ENCODE data around the gene BCKDHB. TPM values are rescaled to one million over a fixed set of nuclear protein-coding genes. Genes with fewer than 3 reads are reported as not detected.

The BCKDHB gene
- total and polyA plus RNA-seq, 2 of the 4 experiments (the other 2 are of a cell fraction): 11.2 to 11.8 TPM

DNA sequence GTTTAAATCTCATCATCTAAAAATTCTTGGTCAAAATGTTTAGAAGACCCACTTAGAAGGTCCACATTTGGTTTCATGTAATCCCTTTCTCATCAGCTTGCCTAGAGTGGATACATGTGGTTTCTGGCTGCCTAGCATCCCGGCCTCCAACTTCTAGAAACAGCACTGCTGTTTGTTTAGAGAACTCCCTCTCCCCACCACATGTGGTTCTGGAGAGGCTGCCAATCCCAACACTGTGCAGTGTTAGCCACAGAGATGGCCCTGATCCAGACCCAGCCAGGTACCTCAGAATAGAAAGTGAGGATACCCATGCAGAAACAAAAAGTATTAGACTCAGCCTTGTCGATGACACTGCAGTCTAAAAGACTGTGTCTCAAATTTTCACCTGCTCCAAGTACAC is 241.8 kb downstream of the BCKDHB start:
- peak; percentile 51 for DNase-seq
- H3K23ac ChIP-seq (ENCODE audit: low read depth, low read length): no peak overlapping the region
- no peak overlapping the region for H2BK120ac ChIP-seq (ENCODE audit: low read depth, low read length)
- no peak overlapping the region for H3K9ac ChIP-seq (ENCODE audit: low read depth, low read length)
- no peaks in the 10 kb centered on the region for H3K27me3 ChIP-seq (ENCODE audit: control insufficient read depth, insufficient read depth, low read length)
- intact Hi-C loops (cut with micrococcal nuclease) (no loop called here), in situ Hi-C loops (cut with MboI; ENCODE audit: low sequenced_read_pairs) (no loop called here), dilution Hi-C loops (cut with HindIII; ENCODE audit: low sequenced_read_pairs, unreplicated experiment) (no loop called here)
- 0 out of 2 replicates have a peak, but pooled peaks cover 2% of the 10 kb centered on the region for H3K4me1 ChIP-seq (ENCODE audit: control insufficient read depth, insufficient read depth, low read length)
- no peak overlapping the region for H3K4ac ChIP-seq (ENCODE audit: low read depth, low read length)
- H3K79me1 ChIP-seq (ENCODE audit: low read depth in 1 of 2, low read length in 2 of 2): no peaks in the 10 kb centered on the region
- no peak overlapping the region for H3K56ac ChIP-seq (ENCODE audit: extremely low read depth, insufficient read depth, low read length)
- CTCF ChIA-PET: no interaction called here
- no peak overlapping the region for H2AFZ ChIP-seq (replicated peaks; ENCODE audit: low read length, poor library complexity)
- H4K20me1 ChIP-seq (ENCODE audit: insufficient read depth, low read length): no peaks in the 10 kb centered on the region
- no peak overlapping the region for H4K91ac ChIP-seq (ENCODE audit: insufficient read depth, low read depth, low read length)
- BruUV-seq (replicated peaks): no TSS peak
- H2AK5ac ChIP-seq (ENCODE audit: low read depth, low read length): no peak overlapping the region
- H3K18ac ChIP-seq (ENCODE audit: low read depth, low read length): no peak overlapping the region
- TF ChIP-seq, protein P1, sequence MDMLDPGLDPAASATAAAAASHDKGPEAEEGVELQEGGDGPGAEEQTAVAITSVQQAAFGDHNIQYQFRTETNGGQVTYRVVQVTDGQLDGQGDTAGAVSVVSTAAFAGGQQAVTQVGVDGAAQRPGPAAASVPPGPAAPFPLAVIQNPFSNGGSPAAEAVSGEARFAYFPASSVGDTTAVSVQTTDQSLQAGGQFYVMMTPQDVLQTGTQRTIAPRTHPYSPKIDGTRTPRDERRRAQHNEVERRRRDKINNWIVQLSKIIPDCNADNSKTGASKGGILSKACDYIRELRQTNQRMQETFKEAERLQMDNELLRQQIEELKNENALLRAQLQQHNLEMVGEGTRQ (IDR thresholded peaks at IDR 0.05; ENCODE audit: low read depth, low read length): no peak
- TF ChIP-seq RCOR1 (IDR thresholded peaks at IDR 0.05; ENCODE audit: insufficient replicate concordance, low read length): no peak
- TF ChIP-seq BHLHE40 (IDR thresholded peaks at IDR 0.05; ENCODE audit: low read depth, low read length): no peak
- no peak for TF ChIP-seq RAD21 (IDR thresholded peaks at IDR 0.05; ENCODE audit: low read length)
- no peak for TF ChIP-seq SMC3 (IDR thresholded peaks at IDR 0.05; ENCODE audit: low read depth, low read length)
- TF ChIP-seq NFE2L2 (IDR thresholded peaks at IDR 0.05; ENCODE audit: low read depth, low read length): no peak
- TF ChIP-seq, protein P2, sequence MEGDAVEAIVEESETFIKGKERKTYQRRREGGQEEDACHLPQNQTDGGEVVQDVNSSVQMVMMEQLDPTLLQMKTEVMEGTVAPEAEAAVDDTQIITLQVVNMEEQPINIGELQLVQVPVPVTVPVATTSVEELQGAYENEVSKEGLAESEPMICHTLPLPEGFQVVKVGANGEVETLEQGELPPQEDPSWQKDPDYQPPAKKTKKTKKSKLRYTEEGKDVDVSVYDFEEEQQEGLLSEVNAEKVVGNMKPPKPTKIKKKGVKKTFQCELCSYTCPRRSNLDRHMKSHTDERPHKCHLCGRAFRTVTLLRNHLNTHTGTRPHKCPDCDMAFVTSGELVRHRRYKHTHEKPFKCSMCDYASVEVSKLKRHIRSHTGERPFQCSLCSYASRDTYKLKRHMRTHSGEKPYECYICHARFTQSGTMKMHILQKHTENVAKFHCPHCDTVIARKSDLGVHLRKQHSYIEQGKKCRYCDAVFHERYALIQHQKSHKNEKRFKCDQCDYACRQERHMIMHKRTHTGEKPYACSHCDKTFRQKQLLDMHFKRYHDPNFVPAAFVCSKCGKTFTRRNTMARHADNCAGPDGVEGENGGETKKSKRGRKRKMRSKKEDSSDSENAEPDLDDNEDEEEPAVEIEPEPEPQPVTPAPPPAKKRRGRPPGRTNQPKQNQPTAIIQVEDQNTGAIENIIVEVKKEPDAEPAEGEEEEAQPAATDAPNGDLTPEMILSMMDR (conservative IDR thresholded peaks at IDR 0.05; ENCODE audit: low read depth, low read length): no peak
- TF ChIP-seq CHD1 (IDR thresholded peaks at IDR 0.05; ENCODE audit: low read depth, low read length): no peak
- TF ChIP-seq MAZ (IDR thresholded peaks at IDR 0.05; ENCODE audit: borderline replicate concordance, low read depth, low read length): no peak
- TF ChIP-seq MXI1 (IDR thresholded peaks at IDR 0.05; ENCODE audit: borderline replicate concordance, low read depth, low read length): no peak
- TF ChIP-seq, protein P3, sequence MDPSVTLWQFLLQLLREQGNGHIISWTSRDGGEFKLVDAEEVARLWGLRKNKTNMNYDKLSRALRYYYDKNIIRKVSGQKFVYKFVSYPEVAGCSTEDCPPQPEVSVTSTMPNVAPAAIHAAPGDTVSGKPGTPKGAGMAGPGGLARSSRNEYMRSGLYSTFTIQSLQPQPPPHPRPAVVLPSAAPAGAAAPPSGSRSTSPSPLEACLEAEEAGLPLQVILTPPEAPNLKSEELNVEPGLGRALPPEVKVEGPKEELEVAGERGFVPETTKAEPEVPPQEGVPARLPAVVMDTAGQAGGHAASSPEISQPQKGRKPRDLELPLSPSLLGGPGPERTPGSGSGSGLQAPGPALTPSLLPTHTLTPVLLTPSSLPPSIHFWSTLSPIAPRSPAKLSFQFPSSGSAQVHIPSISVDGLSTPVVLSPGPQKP (IDR thresholded peaks at IDR 0.05; ENCODE audit: borderline replicate concordance, low read depth, low read length): no peak
- no peak for TF ChIP-seq CEBPB (IDR thresholded peaks at IDR 0.05; ENCODE audit: low read depth, low read length)
- TF ChIP-seq MAFK (IDR thresholded peaks at IDR 0.05; ENCODE audit: low read depth, low read length): no peak
- TF ChIP-seq POLR2A (IDR thresholded peaks at IDR 0.05; ENCODE audit: low read depth, low read length): no peak
- no peak for TF ChIP-seq FOS (IDR thresholded peaks at IDR 0.05; ENCODE audit: low read depth, low read length)
- TF ChIP-seq RFX5 (IDR thresholded peaks at IDR 0.05; ENCODE audit: low read depth, low read length): no peak
- H3K4me2 ChIP-seq (ENCODE audit: low read depth, low read length): no peak overlapping the region
- H2BK5ac ChIP-seq (ENCODE audit: low read depth, low read length, poor library complexity, severe bottlenecking): no peak overlapping the region
- POLR2A ChIA-PET (ENCODE audit: unreplicated experiment): no interaction called here
- H3K9me3 ChIP-seq (ENCODE audit: control insufficient read depth, insufficient read depth, low read length): no peaks in the 10 kb centered on the region
- H3K27ac ChIP-seq (ENCODE audit: insufficient read depth, low read length): no peak overlapping the region
- no peaks in the 10 kb centered on the region for H3K36me3 ChIP-seq (ENCODE audit: control insufficient read depth, insufficient read depth, low read length)
- no CpG with 5 or more reads among the region's 2 CpGs for WGBS, 2 experiments (ENCODE audit: extremely low coverage in 2 of 2, insufficient read length in 1 of 2)
- no peak overlapping the region for H2BK20ac ChIP-seq (ENCODE audit: low read depth, low read length)
- no peaks in the 10 kb centered on the region for H3K9me1 ChIP-seq (ENCODE audit: insufficient read depth, low read length)
- H2BK15ac ChIP-seq (ENCODE audit: low read depth, low read length): no peak overlapping the region
- no peak overlapping the region for H2AK9ac ChIP-seq (replicated peaks; ENCODE audit: low read depth, low read length, poor library complexity)
- H3K4me3 ChIP-seq (ENCODE audit: insufficient read depth, low read depth, low read length): no peak overlapping the region
- H4K5ac ChIP-seq (ENCODE audit: low read depth, low read length): no peak overlapping the region
- ATAC-seq (ENCODE audit: low read depth): no peak
- no peak overlapping the region for H3K14ac ChIP-seq (replicated peaks; ENCODE audit: low read depth, low read length)
- H4K8ac ChIP-seq (ENCODE audit: low read depth in 2 of 2, low read length in 2 of 2): no peak overlapping the region

Data from IMR-90 (cell line).